Sigmoid colon (tissue), 4 donors: ENCODE results near the gene KDM1B.

Experiments
- CTCF ChIP-seq, 4 experiments: fragments of 450-650 bp in 3 of 4; fragments of 200-600 bp in 1 of 4; IDR thresholded peaks; one replicate each; pipeline ENCODE4 v1.5.1; 2016 to 2019; ENCODE audit warnings: antibody characterized with exemption in 4 of 4, mild to moderate bottlenecking in 3 of 4, moderate library complexity in 2 of 4
- EP300 ChIP-seq, 4 donors: sonication (generic); formaldehyde crosslinking; IDR thresholded peaks; one replicate each; pipeline ENCODE4 v1.6.1; 2017; ENCODE audit warnings: antibody characterized with exemption in 4 of 4
- POLR2A ChIP-seq, 2 donors: fragments of 450-650 bp; IDR thresholded peaks; one replicate each; pipeline ENCODE4 v1.6.1; 2016; ENCODE audit warnings: antibody characterized with exemption in 2 of 2, mild to moderate bottlenecking in 2 of 2, moderate library complexity in 2 of 2
- POLR2AphosphoS5 ChIP-seq, 4 donors: sonication (generic); formaldehyde crosslinking; IDR thresholded peaks; one replicate each; pipeline ENCODE4 v1.6.1; 2017; ENCODE audit warnings: antibody characterized with exemption in 4 of 4

DNA sequence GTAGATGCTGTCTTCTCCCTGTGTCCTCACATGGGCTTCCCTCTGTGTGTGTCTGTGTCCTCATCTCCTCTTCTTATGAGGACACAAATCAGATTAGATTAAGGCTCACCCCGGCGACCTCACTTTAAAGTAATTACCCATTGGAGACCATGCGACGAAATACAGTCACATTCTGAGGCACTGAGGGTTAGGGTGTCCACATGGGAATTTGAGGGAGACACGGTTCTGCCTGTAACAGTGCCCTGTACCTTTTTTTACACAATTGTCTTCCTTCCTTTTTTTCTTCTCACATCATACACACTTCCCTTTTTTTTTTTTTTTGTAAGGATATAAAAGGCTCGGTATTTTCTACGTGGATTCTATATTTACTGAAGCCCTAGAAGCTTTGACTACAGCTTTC is 60.2 kb downstream of the KDM1B start:
- TF ChIP-seq CTCF (IDR thresholded peaks at IDR 0.05) (no peak), EP300 (IDR thresholded peaks at IDR 0.05) (no peak), POLR2A (IDR thresholded peaks at IDR 0.05) (no peak), POLR2AphosphoS5 (IDR thresholded peaks at IDR 0.05) (no peak)
